GM19238 (cell line): Measurements from ENCODE around the gene PRKN.
"Not testable (repeated sequence)": the region's sequence is repeated elsewhere in the genome, so short reads cannot be mapped to it uniquely, and the experiment has no call there.

Experiments used
- DNase-seq: peaks from one replicate; pipeline ENCODE4 v3.0.0; 2011; ENCODE audit warnings: low spot score; ENCODE audit not compliant: insufficient read length

The PRKN gene

DNA sequence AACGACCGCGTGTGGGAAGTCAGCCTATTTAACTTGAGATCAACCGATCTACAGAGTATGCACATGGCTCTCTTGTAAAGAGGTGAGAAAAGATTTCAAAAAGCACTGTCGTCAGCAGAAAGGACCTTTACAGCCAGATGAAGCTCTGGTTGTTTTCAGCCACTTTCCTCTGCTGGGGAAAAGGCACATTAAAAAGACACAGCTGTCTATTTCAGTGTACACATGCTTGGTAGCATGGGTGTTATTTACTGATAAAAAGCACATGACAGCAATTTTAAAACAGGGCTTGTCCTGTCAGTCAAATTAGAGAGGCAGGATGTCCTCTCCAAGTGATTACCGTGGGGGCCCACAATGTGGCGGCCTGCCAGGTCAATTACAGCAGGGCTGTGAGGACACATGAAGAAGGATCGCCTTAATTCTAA lies 188.9 kb downstream of the PRKN start:
- no peak for DNase-seq

DNA sequence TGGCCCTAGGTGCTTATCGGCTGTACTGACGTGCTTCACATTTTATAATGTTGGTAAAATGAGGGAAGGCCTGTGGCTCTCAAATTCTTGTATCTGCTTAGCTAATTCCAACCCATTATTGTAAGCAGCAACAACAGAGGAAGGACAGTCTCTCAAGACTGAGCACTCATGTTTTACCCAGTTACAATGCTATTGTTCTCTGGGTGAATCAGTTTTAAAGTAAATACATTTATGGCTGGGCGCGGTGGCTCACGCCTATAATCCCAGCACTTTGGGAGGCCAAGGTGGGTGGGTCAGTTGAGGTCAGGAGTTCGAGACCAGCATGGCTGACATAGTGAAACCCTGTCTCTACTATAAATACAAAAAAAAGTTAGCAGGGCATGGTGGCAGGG lies 194.6 kb downstream of the PRKN start:
- no peak for DNase-seq

DNA sequence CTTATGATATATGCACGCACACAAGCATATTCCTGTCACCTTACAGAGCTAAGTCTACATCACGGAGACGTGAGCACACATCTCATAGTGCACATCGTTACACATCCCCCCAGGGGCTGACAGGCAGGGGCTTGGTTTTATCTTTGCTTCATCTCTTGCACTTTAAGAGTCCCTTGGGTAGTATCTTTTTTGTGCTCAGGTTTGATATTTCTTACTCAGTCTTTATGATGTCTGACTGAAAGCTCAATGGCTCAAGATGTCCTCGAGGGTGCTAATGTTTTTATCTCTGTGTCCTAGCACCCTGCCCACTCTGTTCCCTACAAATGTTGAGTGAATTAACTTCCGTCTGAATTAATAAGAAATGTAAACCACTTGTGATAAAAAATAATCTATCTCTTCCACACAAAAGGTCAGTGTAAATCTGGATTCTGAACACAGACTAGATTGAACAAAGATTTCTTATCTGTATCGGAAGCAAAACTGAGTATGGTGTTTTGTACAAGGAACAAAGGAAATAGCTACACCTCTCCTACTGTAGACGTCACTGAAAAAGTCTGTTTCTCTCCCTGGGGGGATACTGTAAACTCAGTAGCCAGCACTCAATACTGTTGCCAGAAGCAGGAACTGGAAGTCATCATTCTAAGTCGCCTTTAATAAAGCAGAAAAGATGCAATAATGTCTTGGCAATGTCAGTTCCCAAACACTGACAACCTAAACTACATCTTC lies 195.1 kb downstream of the PRKN start:
- no peak for DNase-seq

DNA sequence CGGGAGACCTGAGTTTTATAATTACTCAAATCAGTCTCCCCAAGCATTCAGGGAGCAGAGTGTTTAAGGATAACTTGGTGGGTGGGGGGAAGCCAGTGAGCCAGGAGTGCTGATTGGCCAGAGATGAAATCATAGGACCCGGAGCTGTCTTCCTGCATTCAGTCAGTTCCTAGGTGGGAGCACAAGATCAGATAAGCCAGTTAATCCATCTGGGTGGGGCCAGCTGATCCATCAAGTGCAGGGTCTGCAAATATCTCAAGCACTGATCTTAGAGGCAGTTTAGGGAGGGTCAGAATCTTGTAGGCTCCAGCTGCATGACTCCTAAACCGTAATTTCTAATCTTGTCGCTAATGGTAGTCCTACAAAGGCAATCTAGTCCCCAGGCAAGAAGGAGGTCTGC lies 196.2 kb downstream of the PRKN start:
- DNase-seq, result not testable (repeated sequence)

DNA sequence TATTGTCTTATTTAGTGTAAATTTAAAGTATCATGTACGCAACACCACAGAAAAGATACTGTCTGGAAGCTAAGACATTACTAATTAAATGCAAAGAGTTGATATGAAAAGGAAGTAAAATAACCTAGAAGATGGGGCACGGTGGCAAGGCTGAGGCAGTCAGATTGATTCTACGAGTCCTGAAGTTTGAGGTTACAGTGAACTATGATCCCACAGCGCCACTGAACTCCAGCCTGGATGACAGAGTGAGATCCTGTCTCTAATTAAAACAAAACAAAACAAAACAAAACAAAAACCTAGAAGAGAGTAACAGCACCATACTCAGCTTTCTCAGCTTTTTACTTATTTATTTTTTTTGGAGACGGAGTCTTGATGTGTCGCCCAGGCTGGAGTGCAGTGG lies 199.0 kb downstream of the PRKN start:
- DNase-seq, result no peak

DNA sequence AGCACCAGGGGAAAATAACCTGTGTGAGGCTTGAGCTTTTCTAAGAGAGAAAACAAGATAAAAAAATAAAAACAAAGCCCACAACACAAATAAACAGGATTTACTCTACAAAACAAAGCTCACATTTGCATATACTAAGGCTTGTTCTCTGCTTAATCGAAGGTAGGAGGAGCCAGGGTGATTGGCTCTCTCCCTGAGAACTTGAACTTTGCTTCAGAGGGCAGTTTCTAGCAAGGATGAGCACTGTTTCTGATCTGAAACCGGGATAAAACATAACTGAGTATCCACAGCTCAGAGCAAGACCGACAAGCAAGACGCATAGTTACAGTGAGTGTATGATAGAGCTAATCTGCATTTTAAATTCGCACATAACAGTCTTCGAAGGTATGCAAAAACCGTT lies 200.6 kb downstream of the PRKN start:
- no peak for DNase-seq

DNA sequence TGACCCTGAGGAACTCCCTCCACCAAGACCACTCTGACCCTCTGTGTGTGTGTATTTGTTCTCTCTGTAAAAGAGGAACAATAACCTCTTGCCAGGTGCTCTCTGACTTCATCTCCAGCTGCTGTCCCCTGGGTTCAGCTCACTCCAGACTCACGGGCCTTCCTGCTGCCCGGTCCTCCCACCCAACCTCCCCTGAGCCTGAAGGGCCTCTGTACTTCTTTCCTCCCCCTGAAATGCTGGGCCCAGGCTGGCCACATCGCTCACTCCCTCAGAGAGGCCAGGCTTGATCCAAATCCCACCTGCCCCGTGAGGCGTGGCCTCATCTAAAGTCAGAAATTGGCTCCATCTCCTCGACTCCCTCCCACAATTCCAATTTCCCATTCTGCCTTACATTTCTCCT lies 202.4 kb downstream of the PRKN start:
- DNase-seq, result no peak

DNA sequence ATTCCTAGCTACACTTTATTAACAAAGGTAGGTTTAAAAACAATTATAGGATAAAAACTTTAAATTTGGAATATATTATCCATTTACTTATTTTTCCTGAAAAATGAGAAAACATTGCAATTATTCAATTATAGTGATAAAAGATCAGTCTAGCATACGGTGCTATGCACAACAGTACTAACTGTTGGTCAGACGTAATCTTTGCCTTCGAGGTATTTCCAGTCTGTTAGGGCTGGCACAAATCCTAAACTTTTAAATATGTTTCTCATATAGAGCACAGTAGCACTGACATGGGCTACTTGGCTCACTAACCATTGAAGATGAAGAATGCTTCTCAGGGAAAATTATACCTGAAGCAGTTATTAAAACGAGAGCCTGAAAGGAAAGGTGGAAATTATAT lies 214.8 kb downstream of the PRKN start:
- DNase-seq, result no peak

DNA sequence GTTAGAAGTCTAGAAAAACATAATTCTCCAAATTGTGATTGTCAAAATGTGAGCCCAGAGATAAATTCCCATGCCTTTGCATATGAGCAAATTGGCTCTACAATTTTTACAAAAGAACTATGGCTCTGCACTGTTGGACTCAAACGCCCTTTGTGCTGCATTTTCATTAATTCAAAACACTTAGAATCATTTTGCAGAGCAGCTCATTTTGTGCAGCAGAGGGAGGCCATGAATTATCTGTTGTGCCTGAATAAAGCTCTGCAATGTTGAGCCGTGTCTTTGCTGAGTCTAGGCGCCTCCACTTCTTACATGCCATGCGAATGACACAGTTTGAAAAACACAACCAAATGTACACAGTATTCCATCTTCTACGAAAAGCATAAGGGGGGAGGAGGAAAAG lies 230.2 kb downstream of the PRKN start:
- no peak for DNase-seq

DNA sequence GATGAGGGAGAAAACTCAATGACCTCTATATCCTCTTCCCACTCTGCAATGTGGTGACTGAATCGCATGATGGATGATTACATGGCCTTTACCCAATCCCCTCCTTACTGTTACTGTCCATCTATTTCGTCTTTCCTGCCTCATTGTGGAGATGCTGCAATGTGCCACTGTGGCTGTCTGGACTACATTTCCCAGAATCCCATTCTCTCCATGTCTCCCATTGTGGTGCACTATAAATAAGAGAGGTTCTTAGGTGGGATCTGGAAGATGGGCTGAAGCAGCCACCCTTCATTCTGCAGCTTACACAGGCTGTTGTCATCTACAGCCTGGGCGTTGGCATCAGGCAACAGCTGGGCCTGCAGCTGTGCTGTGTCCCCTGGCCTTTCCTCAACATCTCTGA lies 233.6 kb downstream of the PRKN start:
- DNase-seq, result no peak

DNA sequence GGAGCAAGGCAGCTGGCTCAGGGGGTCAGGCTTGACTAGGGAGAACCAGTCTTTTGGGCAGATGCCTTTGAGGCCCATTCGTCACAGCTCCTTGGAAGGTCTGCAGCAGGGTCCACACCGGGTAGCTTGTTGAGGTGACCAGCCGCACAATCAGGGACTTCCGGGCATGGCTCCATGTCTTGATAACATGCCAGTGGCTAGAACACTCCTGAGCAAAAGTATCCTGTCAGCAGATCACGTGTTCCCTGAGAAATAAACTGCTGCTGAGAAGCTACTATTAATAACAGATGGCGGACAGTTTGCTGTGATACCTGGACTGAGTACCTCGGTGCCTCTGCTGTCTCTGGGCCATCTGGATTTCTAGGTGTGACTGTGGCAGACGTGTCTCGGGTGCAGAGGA lies 235.9 kb downstream of the PRKN start:
- no peak for DNase-seq

DNA sequence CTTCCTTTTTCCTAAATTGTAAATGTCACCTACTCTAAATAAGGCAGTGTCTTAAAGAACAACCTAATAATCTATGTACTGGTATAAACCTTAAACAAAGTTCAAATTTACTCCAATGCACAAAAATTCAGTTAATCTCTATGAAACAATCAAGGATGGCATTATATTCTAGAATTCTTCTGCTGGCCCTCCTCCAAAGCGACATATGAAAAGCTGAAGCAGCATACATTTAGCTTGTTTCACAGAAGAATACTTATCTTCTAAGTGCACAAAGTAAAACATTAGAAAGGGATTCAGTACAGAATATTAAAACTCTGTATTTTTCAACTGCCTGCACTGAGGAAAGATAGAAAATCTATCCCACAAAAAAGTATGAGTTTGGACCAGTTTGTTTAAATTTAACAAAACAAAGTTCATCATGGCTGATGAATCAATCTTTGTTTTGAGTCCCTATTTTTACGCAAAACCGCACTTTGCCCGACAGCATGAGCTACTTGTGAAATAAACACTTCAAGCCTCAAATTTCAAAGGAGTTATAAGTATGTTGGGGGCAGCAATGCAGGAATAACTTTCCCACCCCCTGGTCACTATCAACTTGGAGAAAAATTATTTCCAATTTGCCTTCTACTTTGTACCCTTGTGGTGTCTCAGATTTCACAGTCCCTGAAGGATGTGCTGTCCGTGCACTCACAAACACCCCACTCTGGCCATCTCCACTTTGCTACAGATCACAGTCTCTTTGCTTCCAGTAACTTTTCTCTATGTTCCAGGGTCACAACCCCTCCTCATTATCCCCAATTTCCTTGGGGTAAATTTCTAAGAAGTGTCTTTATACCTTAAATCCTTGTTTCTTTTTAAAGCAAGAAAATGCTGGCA lies 238.2 kb downstream of the PRKN start:
- DNase-seq, result no peak

DNA sequence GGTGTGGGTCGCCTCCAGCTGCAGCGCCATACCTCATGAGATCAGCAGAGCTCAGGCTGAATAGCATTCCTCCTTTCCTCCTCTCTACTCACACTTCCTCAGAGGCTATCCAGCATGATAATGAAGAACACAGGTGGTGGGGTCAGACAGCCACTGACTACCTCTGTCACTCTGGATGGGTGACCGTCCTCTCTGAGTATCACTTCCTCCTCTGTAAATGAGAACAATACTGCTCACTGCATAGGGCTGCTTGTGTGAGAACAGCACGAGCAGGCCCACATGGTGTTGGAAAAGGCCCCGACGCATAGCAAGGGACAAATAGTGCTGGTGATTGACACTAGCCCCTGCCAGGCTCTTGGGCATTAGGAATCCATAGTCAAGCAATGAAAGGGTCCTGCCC lies 239.1 kb downstream of the PRKN start:
- no peak for DNase-seq

DNA sequence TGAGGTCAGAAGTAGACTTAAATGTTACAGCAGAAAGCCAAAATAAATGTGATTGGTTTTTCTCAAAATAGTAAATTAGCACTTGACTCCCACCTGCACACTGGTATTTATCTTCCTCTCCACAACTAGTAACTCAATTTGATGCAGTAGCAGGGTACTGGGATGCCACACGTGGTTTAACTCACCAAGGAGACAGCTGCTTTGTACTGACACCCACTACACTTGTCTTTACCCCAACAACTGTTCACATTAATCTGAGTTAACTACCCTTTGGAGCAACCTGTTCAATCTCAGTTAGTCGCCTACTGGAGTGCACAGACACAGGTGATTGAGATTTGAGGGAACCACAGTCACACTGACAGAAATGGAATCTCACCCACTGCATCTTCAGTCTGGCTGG lies 242.1 kb downstream of the PRKN start:
- DNase-seq, result no peak

DNA sequence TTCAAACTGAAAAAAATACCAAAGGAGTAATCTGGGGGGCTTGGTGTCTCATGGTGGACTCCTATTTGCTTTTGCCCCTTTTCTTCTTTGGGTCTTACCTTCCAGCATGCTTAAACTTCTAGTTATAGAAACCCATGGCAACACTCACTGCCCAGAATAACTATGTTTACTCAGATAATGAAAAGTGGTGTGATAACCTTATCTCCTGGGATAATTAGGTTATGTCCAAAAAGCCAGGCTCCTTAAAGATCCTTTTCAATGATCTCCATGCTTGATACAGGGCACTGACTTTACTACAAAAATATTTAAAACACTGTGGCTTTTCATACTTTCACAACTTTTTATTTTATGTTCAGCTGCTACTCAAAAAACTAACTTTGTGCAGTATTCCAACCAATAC lies 245.6 kb downstream of the PRKN start:
- DNase-seq, result no peak

DNA sequence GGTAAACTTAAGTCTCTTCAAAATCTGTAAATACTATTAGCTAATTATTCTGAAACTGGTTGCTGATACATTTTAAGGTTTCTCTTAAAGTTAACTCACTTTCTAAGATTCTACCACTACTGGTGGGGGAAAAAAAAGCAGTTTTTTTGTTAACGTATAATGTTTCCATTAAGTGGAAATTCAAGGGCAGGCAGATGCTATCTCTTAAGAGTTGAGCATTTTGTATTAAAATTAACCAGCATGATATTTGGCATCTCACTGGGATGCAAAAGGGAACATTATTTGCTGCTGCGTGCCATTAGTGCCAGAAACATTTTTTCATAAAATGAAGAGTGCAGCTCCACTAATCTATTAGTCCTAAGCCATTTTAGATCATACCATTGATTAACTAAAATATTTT lies 246.2 kb downstream of the PRKN start:
- DNase-seq, result no peak

DNA sequence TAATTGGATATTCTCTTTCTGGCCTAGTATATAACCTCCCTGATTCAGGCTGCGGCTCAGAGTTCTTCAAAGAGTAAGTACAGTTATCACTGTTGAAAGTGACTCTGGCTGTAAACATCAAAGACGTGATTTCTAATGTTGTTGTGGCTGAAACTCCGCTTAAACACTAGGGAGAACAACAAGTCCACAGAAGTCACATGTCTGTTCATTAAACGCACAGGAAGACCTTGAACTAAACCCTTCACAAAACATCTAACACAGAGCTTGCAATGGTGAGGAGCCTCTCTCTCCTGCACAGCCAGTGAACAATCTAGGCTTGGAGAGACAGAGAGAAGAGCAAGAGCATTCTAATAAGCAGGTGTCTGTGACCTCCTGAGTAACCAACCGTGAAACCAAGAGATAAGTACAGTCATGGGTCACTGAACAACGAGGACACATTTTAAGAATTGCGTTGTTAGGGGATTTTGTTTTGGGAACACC lies 249.3 kb downstream of the PRKN start:
- no peak for DNase-seq

DNA sequence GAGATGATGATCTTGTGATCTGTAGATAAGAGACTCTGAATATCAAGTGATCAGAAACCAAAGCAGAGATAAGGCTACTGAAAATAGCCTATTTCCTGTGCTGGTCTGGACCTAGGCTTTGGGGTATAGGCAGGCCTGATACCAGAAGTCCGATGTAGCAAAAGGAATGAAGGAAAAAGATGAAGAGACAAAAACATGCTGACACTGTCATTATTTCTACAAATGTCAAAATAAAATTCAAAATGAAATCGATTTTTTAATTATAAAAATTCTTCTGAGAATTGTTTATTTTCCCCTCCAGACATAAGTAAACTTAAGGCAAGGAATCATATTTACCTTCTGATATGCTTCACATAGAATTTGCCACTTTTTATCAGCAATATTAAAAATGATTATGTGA lies 252.8 kb downstream of the PRKN start:
- DNase-seq, result no peak

DNA sequence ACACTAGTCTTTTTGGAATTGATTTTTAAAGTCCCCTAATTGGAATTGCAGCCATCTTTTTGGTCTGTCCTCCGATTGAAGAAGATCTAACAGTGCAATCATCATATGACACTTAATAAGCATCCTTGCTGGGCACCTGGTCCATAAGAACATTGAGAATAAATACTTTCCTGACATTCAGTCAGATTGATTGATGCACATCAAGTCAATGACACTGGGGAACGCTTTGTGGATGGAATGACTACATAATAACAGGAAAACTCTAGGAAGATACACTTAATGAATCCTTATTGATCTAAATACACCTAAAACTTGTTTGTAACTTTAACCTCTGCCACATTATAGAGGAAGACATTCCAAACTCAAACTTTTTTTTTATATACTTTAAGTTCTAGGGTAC lies 255.7 kb downstream of the PRKN start:
- DNase-seq, result no peak

DNA sequence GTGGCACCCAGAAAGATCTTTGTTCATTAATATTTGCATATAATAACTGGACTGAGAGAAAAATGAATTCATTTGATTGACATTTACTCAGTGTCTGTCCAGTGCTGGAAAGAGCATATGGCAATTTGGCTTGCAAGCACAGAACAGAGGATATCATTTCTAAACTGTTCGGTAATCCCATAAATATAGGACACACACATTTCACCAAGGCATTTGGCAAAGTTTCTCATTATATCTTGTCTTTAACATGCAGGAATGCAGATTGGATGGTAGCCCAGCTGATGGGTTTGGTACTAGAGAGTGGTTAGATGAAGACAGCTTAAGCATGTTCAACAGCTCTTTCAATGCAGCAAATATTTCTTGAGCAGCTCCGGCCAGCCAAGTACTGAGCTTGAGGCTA lies 259.2 kb downstream of the PRKN start:
- no peak for DNase-seq

DNA sequence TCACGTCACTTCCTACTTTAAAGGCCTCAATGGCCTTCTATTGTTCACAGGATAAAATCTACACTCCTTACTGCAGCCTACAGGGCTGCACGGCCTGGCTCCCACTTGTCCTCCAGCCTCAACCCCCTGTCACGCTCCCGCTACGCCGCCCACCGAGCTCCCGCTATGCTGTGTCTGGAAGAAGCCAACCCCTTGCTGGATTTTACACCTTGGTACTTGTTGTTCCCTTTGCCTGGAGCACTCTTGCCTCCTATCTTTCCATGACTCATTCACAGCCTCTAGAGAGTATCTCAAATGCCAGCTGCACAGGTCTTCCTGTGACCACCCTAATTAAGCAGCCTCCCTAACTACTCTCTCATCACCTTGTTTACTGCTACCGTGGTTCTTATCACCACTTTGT lies 259.9 kb downstream of the PRKN start:
- no peak for DNase-seq

DNA sequence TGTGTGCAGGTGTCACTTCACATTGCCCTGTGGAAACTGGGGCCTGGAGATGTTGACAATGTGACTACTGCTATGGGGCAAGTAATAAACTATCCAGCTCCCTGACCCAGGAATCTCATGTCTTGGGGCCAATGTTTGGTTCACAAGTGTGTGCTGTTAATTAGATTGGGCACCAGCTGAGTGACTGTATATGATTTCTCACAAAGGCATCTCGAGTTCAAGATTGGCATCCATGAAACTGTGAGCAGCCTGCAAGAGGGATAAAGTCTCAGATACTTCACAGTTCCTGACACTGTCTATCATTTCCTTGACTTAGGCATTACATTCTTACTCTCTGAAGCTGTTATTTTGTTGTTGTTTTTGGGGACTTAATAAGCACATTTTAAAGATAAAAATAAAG lies 264.0 kb downstream of the PRKN start:
- no peak for DNase-seq

DNA sequence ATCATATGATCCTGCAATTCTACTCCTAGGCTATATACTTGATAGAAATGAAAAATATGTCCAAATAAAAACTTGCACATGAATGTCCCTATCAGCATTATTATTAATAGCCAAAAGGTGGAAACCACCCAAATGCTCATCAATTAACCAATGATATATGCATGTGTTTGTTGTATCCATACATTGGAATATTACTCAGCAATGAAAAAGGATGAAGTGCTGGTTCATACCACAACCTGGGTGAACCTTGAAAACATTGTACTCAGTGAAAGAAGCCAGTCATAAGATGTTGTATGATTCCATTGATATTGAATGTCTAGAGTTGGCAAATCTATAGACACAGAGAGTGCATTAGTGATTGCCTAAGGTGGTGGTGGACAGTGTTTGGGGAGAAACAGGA lies 267.6 kb downstream of the PRKN start:
- DNase-seq, result no peak
